Caki2 (cell line): ENCODE measurements around the gene RPL10A. TPM values are rescaled to one million over a fixed set of nuclear protein-coding genes. Genes with fewer than 3 reads are reported as not detected.

Experiments used
- DNase-seq: peaks from one replicate; pipeline ENCODE4 v3.0.0-alpha.2; 2015; ENCODE audit warnings: low read depth
- in situ Hi-C: cut with HindIII; loops from 2 replicates; pipeline ENCODE4 v1.10.0; 2016; ENCODE audit warnings: low sequenced_read_pairs, low pct_unique_long_range_greater_than_20kb, mixed read lengths
- total RNA-seq: library from RNA; depleted of rRNA; stranded (reverse); fragments of >200 nt; shearing (Covaris generic); gene quantifications from 2 replicates; pipeline ENCODE4 v1.2.3, GENCODE V29; 2014; ENCODE audit warnings: low replicate concordance

RPL10A gene
- total RNA-seq, 1 experiment from 2014 or later, result 2,032 TPM

- in situ Hi-C loops, result no loop called here
- no peak for DNase-seq
Measured at GRCh38 chr6:35471836-35472345, 3.7 kb downstream of the RPL10A start.

GRCh38 chr6:35473075-35473849 lies 5.1 kb downstream of the RPL10A start:
- in situ Hi-C loops, result no loop called here
- no peak for DNase-seq

- no peak for DNase-seq
- in situ Hi-C loops, result no loop called here
Measured at GRCh38 chr6:35473850-35474130, 5.6 kb downstream of the RPL10A start.

- DNase-seq, result no peak
- in situ Hi-C loops, result no loop called here
Measured at GRCh38 chr6:35474131-35474941, 6.1 kb downstream of the RPL10A start.

GRCh38 chr6:35474942-35475570 lies 6.9 kb downstream of the RPL10A start:
- in situ Hi-C loops, result no loop called here
- DNase-seq, result no peak

- no peak for DNase-seq
- in situ Hi-C loops, result no loop called here
Measured at GRCh38 chr6:35475573-35475972, 7.4 kb downstream of the RPL10A start.

- in situ Hi-C loops, result no loop called here
- DNase-seq, result no peak
Measured at GRCh38 chr6:35476004-35476403, 7.8 kb downstream of the RPL10A start.

- in situ Hi-C loops, result no loop called here
- no peak for DNase-seq
Measured at GRCh38 chr6:35477028-35477427, 8.8 kb downstream of the RPL10A start.

GRCh38 chr6:35477551-35478179 lies 9.5 kb downstream of the RPL10A start:
- no peak for DNase-seq
- in situ Hi-C loops, result no loop called here

- in situ Hi-C loops, result no loop called here
- no peak for DNase-seq
Measured at GRCh38 chr6:35478259-35478658, 10.1 kb downstream of the RPL10A start.

- in situ Hi-C loops, result no loop called here
- DNase-seq, result no peak
Measured at GRCh38 chr6:35480176-35480575, 12.0 kb downstream of the RPL10A start.

- DNase-seq, result no peak
- in situ Hi-C loops, result no loop called here
Measured at GRCh38 chr6:35481226-35481625, 13.0 kb downstream of the RPL10A start.

- no peak for DNase-seq
- in situ Hi-C loops, result no loop called here
Measured at GRCh38 chr6:35483062-35483461, 14.9 kb downstream of the RPL10A start.

- in situ Hi-C loops, result no loop called here
- no peak for DNase-seq
Measured at GRCh38 chr6:35483490-35483889, 15.3 kb downstream of the RPL10A start.

GRCh38 chr6:35483893-35484645 lies 15.9 kb downstream of the RPL10A start:
- in situ Hi-C loops, result no loop called here
- no peak for DNase-seq

GRCh38 chr6:35484921-35485392 lies 16.8 kb downstream of the RPL10A start:
- no peak for DNase-seq

GRCh38 chr6:35485402-35485877 lies 17.2 kb downstream of the RPL10A start:
- in situ Hi-C loops, result no loop called here
- no peak for DNase-seq

More at GRCh38 chr6:35484921-35485392, 16.8 kb downstream of the RPL10A start:
- in situ Hi-C loops, result no loop called here
